AG20443 (cell line): ENCODE measurements around the gene LIN7C.
"Not testable (repeated sequence)": the region's sequence is repeated elsewhere in the genome, so short reads cannot be mapped to it uniquely, and the experiment has no call there.

ENCODE experiments used
- DNase-seq: peaks from one replicate; pipeline ENCODE4 v3.0.0; 2012; ENCODE audit warnings: low spot score, mixed read lengths

LIN7C gene

GRCh38 chr11:27470166-27470565 is 36.4 kb downstream of the LIN7C start:
- DNase-seq = no peak

GRCh38 chr11:27468995-27469695 is 37.4 kb downstream of the LIN7C start:
- DNase-seq = no peak

- DNase-seq = peak; percentile 60
These were observed 38.2 kb downstream of the LIN7C start for GRCh38 chr11:27468209-27468994.

GRCh38 chr11:27467181-27467913 is 39.2 kb downstream of the LIN7C start:
- DNase-seq = no peak

GRCh38 chr11:27466363-27466762 is 40.2 kb downstream of the LIN7C start:
- no peak for DNase-seq

GRCh38 chr11:27465629-27466028 is 40.9 kb downstream of the LIN7C start:
- no peak for DNase-seq

GRCh38 chr11:27464909-27465308 is 41.7 kb downstream of the LIN7C start:
- DNase-seq = no peak

GRCh38 chr11:27464289-27464696 is 42.3 kb downstream of the LIN7C start:
- DNase-seq = no peak

GRCh38 chr11:27462543-27462942 is 44.0 kb downstream of the LIN7C start:
- no peak for DNase-seq

GRCh38 chr11:27460158-27460978 is 46.2 kb downstream of the LIN7C start:
- no peak for DNase-seq

GRCh38 chr11:27459191-27459590 is 47.4 kb downstream of the LIN7C start:
- no peak for DNase-seq

- no peak for DNase-seq
These were observed 48.4 kb downstream of the LIN7C start for GRCh38 chr11:27458182-27458581.

GRCh38 chr11:27456795-27457329 is 49.7 kb downstream of the LIN7C start:
- no peak for DNase-seq

GRCh38 chr11:27456140-27456794 is 50.3 kb downstream of the LIN7C start:
- peak; percentile 37 for DNase-seq

GRCh38 chr11:27455667-27456066 is 50.9 kb downstream of the LIN7C start:
- DNase-seq = no peak

GRCh38 chr11:27453701-27454100 is 52.9 kb downstream of the LIN7C start:
- no peak for DNase-seq

GRCh38 chr11:27452147-27452546 is 54.4 kb downstream of the LIN7C start:
- DNase-seq = no peak

GRCh38 chr11:27451244-27451965 is 55.2 kb downstream of the LIN7C start:
- peak; percentile 40 for DNase-seq

GRCh38 chr11:27448184-27448540 is 58.4 kb downstream of the LIN7C start:
- not testable (repeated sequence) for DNase-seq
